GM23338 (cell line): ENCODE results near the gene ACAP1. TPM values are rescaled to one million over a fixed set of nuclear protein-coding genes. Genes with fewer than 3 reads are reported as not detected.

Source experiments
- ATAC-seq: fragments of 200-7000 bp; cut with Tn5 transposase; 3 replicates; pipeline ENCODE4 v1.9.1; 2020
- DNase-seq: peaks from one replicate; pipeline ENCODE4 v3.0.0-alpha.2; 2015; ENCODE audit warnings: low spot score
- H2AFZ ChIP-seq: fragments of 200-600 bp; sonication (generic); 2 replicates; pipeline ENCODE4 v1.8.0; 2016; ENCODE audit warnings: antibody characterized with exemption, mild to moderate bottlenecking, moderate library complexity
- H3F3A ChIP-seq: fragments of 200-600 bp; sonication (generic); replicated peaks from 2 replicates; pipeline ENCODE4 v1.8.0; 2017; ENCODE audit warnings: antibody characterized with exemption, mixed run types, low read depth
- H3K27ac ChIP-seq: fragments of 200-600 bp; sonication (generic); 2 replicates; pipeline ENCODE4 v1.6.1; 2016; ENCODE audit warnings: low read depth
- H3K27me3 ChIP-seq: fragments of 200-600 bp; sonication (generic); 2 replicates; pipeline ENCODE4 v1.8.0; 2016; ENCODE audit warnings: mild to moderate bottlenecking, mixed run types, moderate library complexity; ENCODE audit not compliant: insufficient read depth
- H3K36me3 ChIP-seq: fragments of 200-600 bp; sonication (generic); 2 replicates; pipeline ENCODE4 v1.8.0; 2016; ENCODE audit warnings: mild to moderate bottlenecking; ENCODE audit not compliant: insufficient read depth
- H3K4me1 ChIP-seq: fragments of 200-600 bp; sonication (generic); 2 replicates; pipeline ENCODE4 v1.8.0; 2016; ENCODE audit warnings: mild to moderate bottlenecking, moderate library complexity; ENCODE audit not compliant: insufficient read depth
- H3K4me2 ChIP-seq: fragments of 200-600 bp; sonication (generic); 2 replicates; pipeline ENCODE4 v1.7.1; 2017; ENCODE audit warnings: mixed run types
- H3K4me3 ChIP-seq: fragments of 200-600 bp; sonication (generic); 2 replicates; pipeline ENCODE4 v1.6.1; 2016; ENCODE audit warnings: mixed run types
- H3K79me2 ChIP-seq: fragments of 200-600 bp; sonication (generic); replicated peaks from 2 replicates; pipeline ENCODE4 v1.8.0; 2017; ENCODE audit warnings: mild to moderate bottlenecking; ENCODE audit not compliant: insufficient read depth
- H3K9me2 ChIP-seq: fragments of 200-600 bp; sonication (generic); 2 replicates; pipeline ENCODE4 v1.8.0; 2017; ENCODE audit not compliant: insufficient read depth
- H4K20me1 ChIP-seq: fragments of 200-600 bp; sonication (generic); replicated peaks from 2 replicates; pipeline ENCODE4 v1.8.0; 2017; ENCODE audit warnings: mild to moderate bottlenecking; ENCODE audit not compliant: insufficient read depth
- H3K27ac Mint-ChIP-seq: 2 replicates; pipeline ENCODE4 v1.8.0; 2020; ENCODE audit warnings: inconsistent platforms, mild to moderate bottlenecking, moderate library complexity, mixed read lengths
- H3K27me3 Mint-ChIP-seq: 3 replicates; pipeline ENCODE4 v1.8.0; 2022; ENCODE audit warnings: low read depth, mild to moderate bottlenecking, moderate library complexity, mixed read lengths, inconsistent platforms; ENCODE audit not compliant: insufficient read depth, poor library complexity
- H3K36me3 Mint-ChIP-seq: 3 replicates; pipeline ENCODE4 v1.8.0; 2021; ENCODE audit warnings: low read depth, mild to moderate bottlenecking, inconsistent platforms, moderate library complexity, mixed read lengths
- H3K4me1 Mint-ChIP-seq: 3 replicates; pipeline ENCODE4 v1.8.0; 2020; ENCODE audit warnings: mild to moderate bottlenecking, inconsistent platforms, mixed read lengths
- H3K4me3 Mint-ChIP-seq: 3 replicates; pipeline ENCODE4 v1.8.0; 2021; ENCODE audit warnings: moderate library complexity, mild to moderate bottlenecking, inconsistent platforms, mixed read lengths
- H3K9me3 Mint-ChIP-seq: 3 replicates; pipeline ENCODE4 v1.8.0; 2020; ENCODE audit warnings: moderate library complexity, mild to moderate bottlenecking, inconsistent platforms, mixed read lengths
- EZH2 ChIP-seq: fragments of 200-600 bp; sonication (generic); IDR thresholded peaks from one replicate; pipeline ENCODE4 v1.8.0; 2017; ENCODE audit warnings: antibody characterized with exemption, mild to moderate bottlenecking, low read depth; ENCODE audit not compliant: unreplicated experiment
- JUNB ChIP-seq: IDR thresholded peaks from one replicate; pipeline ENCODE4 v1.6.1; 2016; ENCODE audit warnings: antibody characterized with exemption; ENCODE audit not compliant: unreplicated experiment
- polyA plus RNA-seq: library from polyadenylated mRNA; unstranded; fragments of >200 nt; fragmentation: Nextera tagmentation; extraction: Ambion mirVana; gene quantifications from 2 replicates; pipeline ENCODE4 v1.2.1, GENCODE V29; 2016
- total RNA-seq: library from RNA; depleted of rRNA; stranded (reverse); fragments of >200 nt; shearing (Covaris generic); gene quantifications from 2 replicates; pipeline ENCODE4 v1.2.3, GENCODE V29; 2014
- TF ChIP-seq, protein P1 (sequence below): IDR thresholded peaks from one replicate; pipeline ENCODE4 v1.6.1; 2018; ENCODE audit warnings: antibody characterized with exemption; ENCODE audit not compliant: unreplicated experiment
- TF ChIP-seq, protein P2 (sequence below): fragments of 250-450 bp; sonication (Bioruptor Pico); IDR thresholded peaks from 2 replicates; pipeline ENCODE4 v1.5.0; 2020; ENCODE audit warnings: mild to moderate bottlenecking, moderate library complexity

The ACAP1 gene
- total and polyA plus RNA-seq, 2 experiments from 2014 or later, result 30.7 to 40.1 TPM

DNA sequence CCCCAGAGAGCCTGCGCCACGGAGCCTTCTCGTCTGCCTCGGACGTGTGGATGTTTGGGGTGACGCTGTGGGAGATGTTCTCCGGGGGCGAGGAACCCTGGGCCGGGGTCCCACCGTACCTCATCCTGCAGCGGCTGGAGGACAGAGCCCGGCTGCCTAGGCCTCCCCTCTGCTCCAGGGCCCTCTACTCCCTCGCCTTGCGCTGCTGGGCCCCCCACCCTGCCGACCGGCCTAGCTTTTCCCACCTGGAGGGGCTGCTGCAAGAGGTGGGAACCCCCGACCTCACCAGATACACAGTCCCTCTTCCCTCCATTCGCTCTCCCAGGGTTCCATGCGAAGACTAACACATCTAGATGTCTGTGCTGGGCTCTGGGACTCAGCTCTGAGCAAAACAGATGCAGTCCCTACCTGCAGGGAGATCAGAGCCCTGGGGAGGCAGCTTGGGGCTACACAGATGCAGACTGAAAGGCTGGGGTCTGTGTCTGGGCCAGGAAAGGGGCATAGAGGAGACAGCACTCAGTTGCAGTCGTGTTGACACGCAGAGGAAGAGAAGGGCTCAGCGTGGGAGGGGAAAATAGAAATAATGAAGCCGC lies 48.3 kb downstream of the ACAP1 start (continued):
- TF ChIP-seq, protein P1, sequence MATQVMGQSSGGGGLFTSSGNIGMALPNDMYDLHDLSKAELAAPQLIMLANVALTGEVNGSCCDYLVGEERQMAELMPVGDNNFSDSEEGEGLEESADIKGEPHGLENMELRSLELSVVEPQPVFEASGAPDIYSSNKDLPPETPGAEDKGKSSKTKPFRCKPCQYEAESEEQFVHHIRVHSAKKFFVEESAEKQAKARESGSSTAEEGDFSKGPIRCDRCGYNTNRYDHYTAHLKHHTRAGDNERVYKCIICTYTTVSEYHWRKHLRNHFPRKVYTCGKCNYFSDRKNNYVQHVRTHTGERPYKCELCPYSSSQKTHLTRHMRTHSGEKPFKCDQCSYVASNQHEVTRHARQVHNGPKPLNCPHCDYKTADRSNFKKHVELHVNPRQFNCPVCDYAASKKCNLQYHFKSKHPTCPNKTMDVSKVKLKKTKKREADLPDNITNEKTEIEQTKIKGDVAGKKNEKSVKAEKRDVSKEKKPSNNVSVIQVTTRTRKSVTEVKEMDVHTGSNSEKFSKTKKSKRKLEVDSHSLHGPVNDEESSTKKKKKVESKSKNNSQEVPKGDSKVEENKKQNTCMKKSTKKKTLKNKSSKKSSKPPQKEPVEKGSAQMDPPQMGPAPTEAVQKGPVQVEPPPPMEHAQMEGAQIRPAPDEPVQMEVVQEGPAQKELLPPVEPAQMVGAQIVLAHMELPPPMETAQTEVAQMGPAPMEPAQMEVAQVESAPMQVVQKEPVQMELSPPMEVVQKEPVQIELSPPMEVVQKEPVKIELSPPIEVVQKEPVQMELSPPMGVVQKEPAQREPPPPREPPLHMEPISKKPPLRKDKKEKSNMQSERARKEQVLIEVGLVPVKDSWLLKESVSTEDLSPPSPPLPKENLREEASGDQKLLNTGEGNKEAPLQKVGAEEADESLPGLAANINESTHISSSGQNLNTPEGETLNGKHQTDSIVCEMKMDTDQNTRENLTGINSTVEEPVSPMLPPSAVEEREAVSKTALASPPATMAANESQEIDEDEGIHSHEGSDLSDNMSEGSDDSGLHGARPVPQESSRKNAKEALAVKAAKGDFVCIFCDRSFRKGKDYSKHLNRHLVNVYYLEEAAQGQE, result no peak
- TF ChIP-seq, protein P2, sequence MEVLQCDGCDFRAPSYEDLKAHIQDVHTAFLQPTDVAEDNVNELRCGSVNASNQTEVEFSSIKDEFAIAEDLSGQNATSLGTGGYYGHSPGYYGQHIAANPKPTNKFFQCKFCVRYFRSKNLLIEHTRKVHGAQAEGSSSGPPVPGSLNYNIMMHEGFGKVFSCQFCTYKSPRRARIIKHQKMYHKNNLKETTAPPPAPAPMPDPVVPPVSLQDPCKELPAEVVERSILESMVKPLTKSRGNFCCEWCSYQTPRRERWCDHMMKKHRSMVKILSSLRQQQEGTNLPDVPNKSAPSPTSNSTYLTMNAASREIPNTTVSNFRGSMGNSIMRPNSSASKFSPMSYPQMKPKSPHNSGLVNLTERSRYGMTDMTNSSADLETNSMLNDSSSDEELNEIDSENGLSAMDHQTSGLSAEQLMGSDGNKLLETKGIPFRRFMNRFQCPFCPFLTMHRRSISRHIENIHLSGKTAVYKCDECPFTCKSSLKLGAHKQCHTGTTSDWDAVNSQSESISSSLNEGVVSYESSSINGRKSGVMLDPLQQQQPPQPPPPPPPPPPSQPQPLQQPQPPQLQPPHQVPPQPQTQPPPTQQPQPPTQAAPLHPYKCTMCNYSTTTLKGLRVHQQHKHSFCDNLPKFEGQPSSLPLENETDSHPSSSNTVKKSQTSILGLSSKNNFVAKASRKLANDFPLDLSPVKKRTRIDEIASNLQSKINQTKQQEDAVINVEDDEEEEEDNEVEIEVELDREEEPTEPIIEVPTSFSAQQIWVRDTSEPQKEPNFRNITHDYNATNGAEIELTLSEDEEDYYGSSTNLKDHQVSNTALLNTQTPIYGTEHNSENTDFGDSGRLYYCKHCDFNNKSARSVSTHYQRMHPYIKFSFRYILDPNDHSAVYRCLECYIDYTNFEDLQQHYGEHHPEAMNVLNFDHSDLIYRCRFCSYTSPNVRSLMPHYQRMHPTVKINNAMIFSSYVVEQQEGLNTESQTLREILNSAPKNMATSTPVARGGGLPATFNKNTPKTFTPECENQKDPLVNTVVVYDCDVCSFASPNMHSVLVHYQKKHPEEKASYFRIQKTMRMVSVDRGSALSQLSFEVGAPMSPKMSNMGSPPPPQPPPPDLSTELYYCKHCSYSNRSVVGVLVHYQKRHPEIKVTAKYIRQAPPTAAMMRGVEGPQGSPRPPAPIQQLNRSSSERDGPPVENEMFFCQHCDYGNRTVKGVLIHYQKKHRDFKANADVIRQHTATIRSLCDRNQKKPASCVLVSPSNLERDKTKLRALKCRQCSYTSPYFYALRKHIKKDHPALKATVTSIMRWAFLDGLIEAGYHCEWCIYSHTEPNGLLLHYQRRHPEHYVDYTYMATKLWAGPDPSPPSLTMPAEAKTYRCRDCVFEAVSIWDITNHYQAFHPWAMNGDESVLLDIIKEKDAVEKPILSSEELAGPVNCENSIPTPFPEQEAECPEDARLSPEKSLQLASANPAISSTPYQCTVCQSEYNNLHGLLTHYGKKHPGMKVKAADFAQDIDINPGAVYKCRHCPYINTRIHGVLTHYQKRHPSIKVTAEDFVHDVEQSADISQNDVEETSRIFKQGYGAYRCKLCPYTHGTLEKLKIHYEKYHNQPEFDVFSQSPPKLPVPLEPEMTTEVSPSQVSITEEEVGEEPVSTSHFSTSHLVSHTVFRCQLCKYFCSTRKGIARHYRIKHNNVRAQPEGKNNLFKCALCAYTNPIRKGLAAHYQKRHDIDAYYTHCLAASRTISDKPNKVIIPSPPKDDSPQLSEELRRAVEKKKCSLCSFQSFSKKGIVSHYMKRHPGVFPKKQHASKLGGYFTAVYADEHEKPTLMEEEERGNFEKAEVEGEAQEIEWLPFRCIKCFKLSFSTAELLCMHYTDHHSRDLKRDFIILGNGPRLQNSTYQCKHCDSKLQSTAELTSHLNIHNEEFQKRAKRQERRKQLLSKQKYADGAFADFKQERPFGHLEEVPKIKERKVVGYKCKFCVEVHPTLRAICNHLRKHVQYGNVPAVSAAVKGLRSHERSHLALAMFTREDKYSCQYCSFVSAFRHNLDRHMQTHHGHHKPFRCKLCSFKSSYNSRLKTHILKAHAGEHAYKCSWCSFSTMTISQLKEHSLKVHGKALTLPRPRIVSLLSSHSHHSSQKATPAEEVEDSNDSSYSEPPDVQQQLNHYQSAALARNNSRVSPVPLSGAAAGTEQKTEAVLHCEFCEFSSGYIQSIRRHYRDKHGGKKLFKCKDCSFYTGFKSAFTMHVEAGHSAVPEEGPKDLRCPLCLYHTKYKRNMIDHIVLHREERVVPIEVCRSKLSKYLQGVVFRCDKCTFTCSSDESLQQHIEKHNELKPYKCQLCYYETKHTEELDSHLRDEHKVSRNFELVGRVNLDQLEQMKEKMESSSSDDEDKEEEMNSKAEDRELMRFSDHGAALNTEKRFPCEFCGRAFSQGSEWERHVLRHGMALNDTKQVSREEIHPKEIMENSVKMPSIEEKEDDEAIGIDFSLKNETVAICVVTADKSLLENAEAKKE (CRISPR knock-in tag), result no peak
- no peak for TF ChIP-seq EZH2

DNA sequence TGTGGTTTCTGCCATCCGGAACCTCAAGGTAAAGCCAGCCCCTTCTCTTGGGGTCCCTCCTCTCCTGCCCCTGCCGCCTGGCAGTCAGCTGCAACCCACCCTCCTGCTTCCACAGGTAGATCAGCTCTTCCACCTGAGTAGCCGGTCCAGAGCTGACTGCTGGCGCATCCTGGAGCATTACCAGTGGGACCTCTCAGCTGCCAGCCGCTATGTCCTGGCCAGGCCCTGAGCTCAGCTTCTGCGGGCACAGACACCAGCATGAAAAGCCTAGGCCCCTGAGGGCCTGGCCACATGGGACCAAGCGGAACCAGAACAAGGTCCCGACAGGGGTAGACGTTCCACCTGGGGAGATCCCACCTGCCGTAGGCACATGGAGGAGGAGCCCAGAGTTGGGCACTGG lies 52.5 kb downstream of the ACAP1 start:
- H3K9me3 Mint-ChIP-seq, result no peaks in the 10 kb centered on the region
- H3K4me1 ChIP-seq, result peaks cover 5% of the 10 kb centered on the region
- no peak for DNase-seq
- peaks cover 19% of the 10 kb centered on the region for H3K27me3 Mint-ChIP-seq
- no peaks in the 10 kb centered on the region for H3K79me2 ChIP-seq
- H3K27me3 ChIP-seq, result no peaks in the 10 kb centered on the region
- no peak overlapping the region for H3K4me3 Mint-ChIP-seq
- peaks cover 33% of the 10 kb centered on the region for H3K36me3 Mint-ChIP-seq
- H3K4me2 ChIP-seq, result no peak overlapping the region
- no peak overlapping the region for H2AFZ ChIP-seq
- ATAC-seq, result no peak
- peaks cover 25% of the 10 kb centered on the region for H3K4me1 Mint-ChIP-seq
- H3K4me3 ChIP-seq, result no peak overlapping the region
- H3F3A ChIP-seq, result peaks cover 17% of the 10 kb centered on the region; the same call in 1 of the 2 replicates
- no peaks in the 10 kb centered on the region for H3K9me2 ChIP-seq
- H3K27ac Mint-ChIP-seq, result no peak overlapping the region
- peaks cover 12% of the 10 kb centered on the region for H4K20me1 ChIP-seq
- no peak overlapping the region for H3K27ac ChIP-seq
- H3K36me3 ChIP-seq, result peaks cover 4% of the 10 kb centered on the region
- no peak for TF ChIP-seq JUNB
